Activated naive CD8-positive, alpha-beta T cell treated with anti-CD3 and anti-CD28 coated beads for 36 hours (primary cell): Measurements from ENCODE around the gene RBMS3. TPM values are rescaled to one million over a fixed set of nuclear protein-coding genes. Genes with fewer than 3 reads are reported as not detected.
A peak's percentile ranks its signal among the peaks of the same experiment; 100 is the strongest.
"Not testable (repeated sequence)": the region's sequence is repeated elsewhere in the genome, so short reads cannot be mapped to it uniquely, and the experiment has no call there.

Experiments
- DNase-seq: peaks from one replicate; pipeline ENCODE4 v3.0.0; 2021
- H3K27ac Mint-ChIP-seq: one replicate; pipeline ENCODE4 v1.8.0; 2022; ENCODE audit warnings: mild to moderate bottlenecking, moderate library complexity, mixed read lengths
- H3K27me3 Mint-ChIP-seq: one replicate; pipeline ENCODE4 v1.8.0; 2022; ENCODE audit warnings: mild to moderate bottlenecking, mixed read lengths
- H3K36me3 Mint-ChIP-seq: one replicate; pipeline ENCODE4 v1.8.0; 2021; ENCODE audit warnings: mild to moderate bottlenecking, mixed read lengths
- H3K4me1 Mint-ChIP-seq: one replicate; pipeline ENCODE4 v1.8.0; 2021; ENCODE audit warnings: mixed read lengths
- H3K4me3 Mint-ChIP-seq: one replicate; pipeline ENCODE4 v1.8.0; 2022; ENCODE audit warnings: mild to moderate bottlenecking, moderate library complexity, mixed read lengths
- H3K9me3 Mint-ChIP-seq: one replicate; pipeline ENCODE4 v1.8.0; 2022; ENCODE audit warnings: mixed read lengths
- total RNA-seq, 2 experiments: library from RNA; stranded (reverse); gene quantifications; one replicate each; pipeline ENCODE4 v1.2.3, GENCODE V29; 2021

Gene RBMS3
- total RNA-seq, 2 experiments from 2014 or later = 1.6 TPM

DNA sequence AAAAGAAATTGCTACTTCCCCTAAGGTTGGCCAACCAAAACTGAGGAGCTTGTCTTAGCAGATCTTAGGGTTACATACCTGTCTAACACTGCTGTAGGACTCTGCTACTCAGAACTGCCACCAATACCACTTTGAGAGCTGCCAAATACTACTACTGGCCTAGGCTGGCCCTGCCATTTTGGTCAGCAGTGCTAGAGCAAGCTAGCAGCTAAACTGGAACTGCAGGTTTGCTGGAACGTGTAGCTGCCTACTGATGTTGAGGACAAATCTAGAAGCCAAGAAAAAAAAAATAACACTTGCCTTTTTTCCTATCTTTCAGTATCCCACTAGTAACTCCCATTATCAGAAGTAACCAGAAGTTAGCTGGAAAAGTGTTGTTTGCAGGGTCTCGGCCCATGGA lies 387.4 kb downstream of the RBMS3 start:
- Mint-ChIP-seq H3K27me3 (peaks cover 4% of the 10 kb centered on the region), H3K4me1 (no peaks in the 10 kb centered on the region), H3K9me3 (peaks cover 2% of the 10 kb centered on the region), H3K36me3 (no peaks in the 10 kb centered on the region), H3K4me3 (no peak overlapping the region), H3K27ac (no peak overlapping the region)
- no peak for DNase-seq

DNA sequence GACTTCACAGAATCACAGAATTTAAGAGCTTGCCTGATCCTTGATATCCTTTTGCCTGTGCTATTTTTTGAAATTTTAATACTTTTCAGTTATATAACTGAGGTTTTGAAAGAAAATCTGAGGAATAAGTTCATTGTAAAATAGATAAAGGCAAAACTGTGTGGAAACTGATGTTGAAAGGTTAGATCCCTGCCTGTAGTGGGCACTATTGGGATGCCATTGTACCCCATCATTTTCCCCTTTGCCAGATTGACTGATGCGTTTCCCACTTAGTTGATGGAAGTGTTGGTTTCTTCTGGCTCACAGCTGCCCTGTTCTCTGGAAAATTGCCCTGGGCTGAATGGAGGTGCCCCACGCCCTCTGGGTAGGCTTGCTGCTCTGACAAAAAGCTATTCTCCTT lies 387.9 kb downstream of the RBMS3 start:
- H3K4me3 Mint-ChIP-seq = no peak overlapping the region
- H3K27ac Mint-ChIP-seq = no peak overlapping the region
- DNase-seq = no peak
- peaks cover 4% of the 10 kb centered on the region for H3K27me3 Mint-ChIP-seq
- no peaks in the 10 kb centered on the region for H3K4me1 Mint-ChIP-seq
- no peaks in the 10 kb centered on the region for H3K36me3 Mint-ChIP-seq
- H3K9me3 Mint-ChIP-seq = peaks cover 2% of the 10 kb centered on the region

DNA sequence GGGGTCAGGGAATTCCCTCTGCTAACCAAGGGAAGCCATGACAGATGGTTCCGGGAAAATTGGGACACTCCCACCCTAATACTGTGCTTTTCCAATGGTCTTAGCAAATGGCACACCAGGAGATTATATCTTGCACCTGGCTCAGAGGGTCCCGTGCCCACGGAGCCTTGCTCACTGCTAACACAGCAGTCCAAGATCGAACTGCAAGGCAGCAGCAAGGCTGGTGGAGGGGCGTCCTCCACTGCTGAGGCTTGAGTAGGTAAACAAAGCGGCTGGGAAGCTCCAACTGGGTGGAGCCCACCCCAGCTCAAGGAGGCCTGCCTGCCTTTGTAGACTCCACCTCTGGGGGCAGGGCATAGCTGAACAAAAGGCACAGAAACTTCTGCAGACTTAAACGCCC lies 389.6 kb downstream of the RBMS3 start:
- not testable (repeated sequence) for H3K27me3 Mint-ChIP-seq, H3K4me3 Mint-ChIP-seq, DNase-seq, H3K36me3 Mint-ChIP-seq, H3K27ac Mint-ChIP-seq, H3K4me1 Mint-ChIP-seq
- peaks cover 11% of the 10 kb centered on the region for H3K9me3 Mint-ChIP-seq

DNA sequence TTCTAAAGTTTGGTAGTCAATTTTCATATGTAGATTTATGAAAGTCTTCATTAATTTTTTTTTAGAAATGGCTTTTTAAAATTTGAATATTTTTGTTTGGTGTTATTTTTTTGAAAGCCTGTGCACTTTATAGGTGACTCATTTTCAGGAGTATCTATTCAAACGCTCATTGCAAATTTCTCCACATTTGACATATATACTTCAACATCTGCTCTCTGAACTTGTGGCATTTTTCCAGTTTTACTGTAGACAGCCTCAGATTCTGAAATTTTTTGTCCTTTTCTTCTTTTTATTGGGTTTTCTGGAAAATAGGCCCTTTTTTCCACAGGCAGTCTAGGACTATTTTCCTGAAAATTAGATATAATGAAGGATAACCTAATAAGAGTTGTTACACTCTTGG lies 396.6 kb downstream of the RBMS3 start:
- H3K4me3 Mint-ChIP-seq = no peak overlapping the region
- H3K27me3 Mint-ChIP-seq = no peaks in the 10 kb centered on the region
- peaks cover 14% of the 10 kb centered on the region for H3K9me3 Mint-ChIP-seq
- H3K4me1 Mint-ChIP-seq = no peaks in the 10 kb centered on the region
- no peak overlapping the region for H3K27ac Mint-ChIP-seq
- no peak for DNase-seq
- no peaks in the 10 kb centered on the region for H3K36me3 Mint-ChIP-seq

DNA sequence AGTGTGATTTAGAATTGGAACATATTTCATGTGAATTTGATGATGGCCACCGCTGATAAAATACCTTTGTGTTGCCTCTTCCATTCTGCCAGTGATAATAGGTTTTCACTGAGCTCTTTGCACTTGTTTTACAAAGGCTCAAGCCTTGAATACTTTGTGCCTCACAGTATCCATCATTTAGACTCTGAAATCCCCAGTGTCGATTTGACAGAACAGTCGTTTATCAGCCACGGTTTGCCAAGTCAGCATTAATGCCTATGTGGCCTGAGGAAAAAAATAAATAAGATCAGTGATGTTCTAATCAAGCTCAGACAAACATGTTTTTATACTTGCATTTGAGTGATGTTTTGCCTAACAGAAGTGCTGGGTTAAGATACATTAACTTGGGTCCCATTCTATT lies 399.1 kb downstream of the RBMS3 start:
- Mint-ChIP-seq H3K4me1 (no peaks in the 10 kb centered on the region), H3K4me3 (no peak overlapping the region), H3K36me3 (no peaks in the 10 kb centered on the region), H3K27me3 (no peaks in the 10 kb centered on the region), H3K9me3 (peaks cover 6% of the 10 kb centered on the region), H3K27ac (no peak overlapping the region)
- DNase-seq = no peak

DNA sequence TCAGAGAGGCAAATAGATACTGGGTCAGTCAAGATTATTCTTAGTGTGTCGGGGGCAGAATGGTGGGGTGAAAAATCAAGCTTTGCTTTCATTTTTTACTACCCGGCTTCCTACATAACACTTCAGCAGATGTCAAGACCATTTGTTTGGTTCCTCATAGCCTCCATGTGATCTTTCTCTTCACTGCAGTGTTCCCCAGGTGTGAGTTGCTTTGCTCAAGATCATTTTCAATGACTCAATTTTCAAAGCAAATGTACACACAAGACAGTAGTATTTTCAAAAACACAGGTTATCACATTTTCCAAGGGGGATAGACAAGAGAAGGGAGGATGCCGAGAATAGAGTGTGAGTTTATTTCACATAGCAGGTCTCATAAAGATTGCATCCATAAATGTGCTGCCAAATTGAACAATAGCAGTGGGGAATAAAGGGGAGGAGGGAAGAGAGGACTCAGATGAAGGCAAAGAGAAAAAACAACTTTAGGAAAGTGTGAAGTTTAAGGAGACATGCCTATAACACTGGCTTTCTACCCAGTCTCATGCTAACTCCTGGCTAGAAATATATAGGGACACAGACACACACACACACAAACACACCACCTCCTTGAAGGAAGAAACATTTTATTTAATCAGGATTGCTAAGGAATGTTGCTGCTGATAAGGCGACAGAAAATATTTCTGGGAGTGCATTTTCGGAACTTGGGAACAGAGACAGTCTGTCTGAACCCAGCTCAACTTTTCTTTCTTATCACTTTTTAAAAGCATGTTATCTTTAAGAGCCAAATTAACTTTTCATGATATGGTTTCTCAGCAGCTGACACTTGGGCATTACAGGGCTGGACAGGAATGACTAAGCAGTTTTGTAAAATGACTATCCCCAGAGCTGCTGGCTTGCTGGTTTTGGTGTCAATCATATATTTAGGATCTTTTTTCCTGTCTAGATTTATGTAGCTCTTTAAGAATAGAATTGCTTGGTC lies 402.4 kb downstream of the RBMS3 start:
- Mint-ChIP-seq H3K36me3 (no peaks in the 10 kb centered on the region), H3K27me3 (peaks cover 6% of the 10 kb centered on the region), H3K9me3 (peaks cover 3% of the 10 kb centered on the region), H3K4me3 (no peak overlapping the region), H3K27ac (no peak overlapping the region), H3K4me1 (peaks cover 16% of the 10 kb centered on the region)
- DNase-seq = no peak

DNA sequence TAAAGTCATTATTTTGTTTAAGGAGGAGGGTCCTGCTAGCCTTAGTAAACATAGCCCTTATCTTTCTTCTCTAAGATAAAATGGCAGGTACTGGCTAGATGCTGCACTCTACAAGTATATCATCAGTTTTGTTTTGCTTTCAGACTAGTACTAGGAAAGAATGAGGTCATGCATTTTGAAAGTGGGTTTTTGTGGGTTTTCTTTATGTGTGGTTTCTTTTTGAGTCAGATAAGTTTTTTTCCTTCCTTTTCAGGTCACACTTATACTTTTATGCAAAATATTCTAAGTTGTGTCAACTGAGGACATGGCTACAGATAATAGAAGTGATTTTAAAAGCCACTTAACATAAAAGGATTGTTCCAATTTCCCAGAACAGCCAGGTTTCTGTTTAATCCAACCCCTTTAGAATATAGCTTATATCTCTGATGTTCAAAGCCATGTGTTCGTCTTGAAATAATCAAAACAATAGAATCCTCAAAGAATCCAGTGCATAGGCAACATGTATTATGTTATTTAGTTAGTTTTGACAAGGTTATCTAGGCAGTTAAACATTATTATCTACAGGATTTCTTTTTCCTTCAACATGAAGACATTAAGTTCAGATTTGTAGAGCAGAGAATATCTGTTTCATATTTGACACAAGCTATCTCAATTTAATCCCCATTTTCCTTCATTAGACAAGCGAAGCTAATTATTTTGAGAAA lies 406.2 kb downstream of the RBMS3 start:
- Mint-ChIP-seq H3K27me3 (peaks cover 8% of the 10 kb centered on the region), H3K4me1 (peaks cover 16% of the 10 kb centered on the region), H3K9me3 (peaks cover 3% of the 10 kb centered on the region), H3K27ac (peak overlapping the region; percentile 62), H3K4me3 (no peak overlapping the region), H3K36me3 (no peaks in the 10 kb centered on the region)
- no peak for DNase-seq

DNA sequence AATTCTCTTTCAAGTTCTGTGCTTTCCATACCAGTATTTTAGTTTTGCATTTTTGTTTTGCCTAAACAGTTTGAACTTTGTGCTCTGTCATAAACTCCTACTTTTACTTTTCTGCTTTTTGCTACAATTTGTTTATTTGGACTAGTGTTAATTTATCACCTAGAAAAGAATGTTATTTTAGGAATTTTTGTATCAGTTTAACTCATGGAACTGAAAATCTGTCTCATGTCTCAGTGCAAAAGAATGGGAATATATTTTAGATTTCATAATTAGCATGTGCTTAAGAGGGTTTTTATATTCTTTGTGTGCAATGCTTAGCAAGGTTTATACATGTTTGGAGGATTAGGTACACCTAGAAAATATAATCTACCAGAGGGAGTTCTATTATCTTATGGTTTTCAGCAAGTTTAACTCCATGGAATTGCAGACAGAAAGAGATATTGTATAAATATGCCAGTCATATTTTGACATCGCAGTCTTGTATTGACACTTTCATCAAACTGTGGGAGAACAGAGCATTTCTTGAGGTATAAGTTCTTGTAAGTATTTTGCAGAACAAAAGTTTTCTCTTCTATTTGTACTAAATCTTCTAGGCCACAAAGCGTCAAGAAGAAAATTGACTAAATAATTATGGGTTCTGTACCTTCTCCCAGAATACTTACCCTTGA lies 409.9 kb downstream of the RBMS3 start:
- Mint-ChIP-seq H3K27me3 (peaks cover 10% of the 10 kb centered on the region), H3K9me3 (no peaks in the 10 kb centered on the region), H3K36me3 (no peaks in the 10 kb centered on the region), H3K27ac (no peak overlapping the region), H3K4me1 (peaks cover 16% of the 10 kb centered on the region), H3K4me3 (no peak overlapping the region)
- DNase-seq = no peak

DNA sequence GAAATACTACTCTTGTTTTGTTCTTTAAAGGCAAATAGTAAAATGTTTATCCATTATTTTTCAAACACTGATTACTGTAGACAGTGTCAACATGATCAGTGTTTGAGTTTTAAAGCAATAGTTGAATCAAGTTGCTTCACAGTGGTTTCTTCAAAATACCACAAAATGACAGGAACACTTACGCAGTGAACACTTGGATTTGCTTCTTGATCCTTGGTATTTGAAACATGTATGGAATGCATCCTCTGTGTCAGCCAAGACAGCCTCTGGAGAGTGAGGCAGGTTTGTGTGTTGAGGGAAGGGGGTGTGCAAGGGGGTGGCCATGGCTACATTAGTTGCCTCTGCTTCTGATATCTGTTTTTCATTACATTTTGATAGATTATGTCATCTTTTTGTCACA lies 413.0 kb downstream of the RBMS3 start:
- DNase-seq = no peak
- Mint-ChIP-seq H3K36me3 (no peaks in the 10 kb centered on the region), H3K27ac (no peak overlapping the region), H3K9me3 (no peaks in the 10 kb centered on the region), H3K4me1 (no peaks in the 10 kb centered on the region), H3K4me3 (no peak overlapping the region), H3K27me3 (peaks cover 7% of the 10 kb centered on the region)

DNA sequence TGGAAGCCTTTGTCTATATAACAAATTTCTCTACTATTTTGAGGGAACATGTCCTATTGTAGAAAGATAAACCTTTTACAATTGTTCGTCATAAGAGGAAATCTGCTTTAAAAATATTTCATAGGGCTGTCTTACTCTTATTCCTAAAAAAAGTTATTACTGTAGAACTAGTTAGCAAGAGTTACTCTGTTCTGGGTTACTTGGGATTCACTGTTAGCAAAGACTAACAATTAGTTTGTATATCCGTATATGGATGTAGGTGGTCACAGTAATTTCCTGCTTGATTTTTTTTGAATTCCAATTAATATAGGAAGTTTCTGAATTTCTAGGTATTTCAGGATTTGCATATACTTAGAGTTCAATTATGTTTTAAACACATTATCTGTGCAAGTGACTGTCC lies 413.5 kb downstream of the RBMS3 start:
- Mint-ChIP-seq H3K9me3 (no peaks in the 10 kb centered on the region), H3K27me3 (peaks cover 7% of the 10 kb centered on the region), H3K36me3 (no peaks in the 10 kb centered on the region), H3K27ac (no peak overlapping the region), H3K4me3 (no peak overlapping the region), H3K4me1 (no peaks in the 10 kb centered on the region)
- DNase-seq = no peak

DNA sequence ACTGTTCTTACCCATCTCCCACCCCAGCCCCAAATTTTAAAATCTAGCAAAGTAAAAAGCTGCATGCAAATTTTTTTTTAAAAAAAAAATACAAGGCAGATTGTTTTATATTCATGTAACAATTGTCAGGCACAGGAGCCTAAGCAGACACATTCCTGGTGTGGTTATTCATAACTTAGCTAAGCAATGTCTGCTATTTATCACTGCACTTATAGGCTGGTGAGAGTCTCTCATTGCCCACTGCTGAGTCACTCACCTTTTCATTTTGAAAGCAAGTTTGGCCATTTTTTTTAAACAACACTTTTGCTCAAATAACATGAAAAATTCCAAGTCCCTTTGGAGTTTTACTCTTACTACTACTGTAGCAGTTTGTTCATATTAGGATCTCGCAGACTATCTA lies 413.9 kb downstream of the RBMS3 start:
- Mint-ChIP-seq H3K36me3 (no peaks in the 10 kb centered on the region), H3K27ac (no peak overlapping the region), H3K4me1 (no peaks in the 10 kb centered on the region), H3K4me3 (no peak overlapping the region), H3K9me3 (no peaks in the 10 kb centered on the region), H3K27me3 (peaks cover 7% of the 10 kb centered on the region)
- DNase-seq = no peak

DNA sequence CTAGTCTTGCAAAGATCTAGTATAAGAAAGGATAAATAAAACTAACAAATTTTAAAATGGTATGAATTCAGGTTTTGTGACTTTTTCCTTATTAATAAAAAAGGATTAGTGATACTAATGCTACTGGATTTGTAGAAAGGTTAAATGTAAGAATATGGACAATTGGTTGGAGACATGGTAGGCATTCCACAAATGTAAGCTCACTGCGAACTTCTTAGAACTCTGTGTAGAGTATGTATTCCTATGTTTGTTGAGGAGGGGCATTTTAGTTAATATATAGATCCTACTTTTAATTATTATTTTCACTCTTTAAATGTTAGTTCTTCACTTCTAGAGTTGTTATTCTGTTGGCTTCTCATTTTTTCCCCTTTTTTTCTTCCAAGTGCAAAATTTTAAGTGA lies 414.3 kb downstream of the RBMS3 start:
- no peak overlapping the region for H3K4me3 Mint-ChIP-seq
- no peaks in the 10 kb centered on the region for H3K36me3 Mint-ChIP-seq
- no peak overlapping the region for H3K27ac Mint-ChIP-seq
- no peaks in the 10 kb centered on the region for H3K4me1 Mint-ChIP-seq
- H3K9me3 Mint-ChIP-seq = no peaks in the 10 kb centered on the region
- no peak for DNase-seq
- H3K27me3 Mint-ChIP-seq = peaks cover 5% of the 10 kb centered on the region

DNA sequence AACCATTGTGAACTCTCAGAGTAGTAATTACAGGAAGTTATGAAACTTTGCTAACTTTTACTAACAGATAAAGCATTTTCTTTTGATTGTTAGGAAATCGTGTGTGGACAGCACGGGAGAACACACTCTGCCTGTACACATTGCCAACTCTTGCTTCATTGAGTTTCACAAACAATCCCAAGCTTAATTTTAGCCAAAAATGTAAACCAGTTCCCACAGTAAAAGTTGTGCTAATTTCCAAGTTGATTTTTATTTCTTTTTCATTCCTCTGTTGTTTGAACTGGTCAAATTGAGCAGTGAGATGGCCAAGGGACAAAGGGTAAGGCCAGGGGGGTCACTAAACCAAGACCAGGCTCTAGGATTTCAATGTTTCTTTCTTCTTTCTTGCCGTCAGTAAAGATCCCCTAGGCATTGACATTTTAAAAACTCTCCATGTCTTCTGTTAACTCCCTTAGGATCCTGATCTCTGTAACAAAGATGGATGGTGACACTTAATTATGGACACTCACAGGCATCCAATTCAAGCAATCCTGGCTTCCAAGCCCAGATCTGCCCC lies 414.9 kb downstream of the RBMS3 start:
- DNase-seq = no peak
- no peak overlapping the region for H3K4me3 Mint-ChIP-seq
- H3K9me3 Mint-ChIP-seq = no peaks in the 10 kb centered on the region
- no peaks in the 10 kb centered on the region for H3K36me3 Mint-ChIP-seq
- H3K27ac Mint-ChIP-seq = no peak overlapping the region
- peaks cover 5% of the 10 kb centered on the region for H3K27me3 Mint-ChIP-seq
- H3K4me1 Mint-ChIP-seq = no peaks in the 10 kb centered on the region

DNA sequence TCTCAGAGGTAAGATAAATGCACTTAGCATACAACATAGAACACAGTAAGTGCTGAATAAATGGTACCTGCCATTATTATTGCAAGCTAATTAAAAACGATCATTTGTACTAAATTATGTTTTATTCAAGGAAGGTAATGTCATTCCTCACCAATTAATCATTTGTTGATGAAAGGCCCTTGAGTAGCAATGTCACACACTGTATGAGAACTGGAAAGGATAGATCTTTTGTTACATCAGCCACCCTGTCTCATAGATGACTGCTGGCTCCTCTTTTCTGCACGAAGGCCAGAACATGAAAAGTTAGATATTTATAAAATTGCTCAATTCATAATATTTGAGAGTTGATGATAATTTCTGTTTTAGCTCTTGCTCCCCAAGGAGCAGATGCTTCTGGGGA lies 415.4 kb downstream of the RBMS3 start:
- H3K4me3 Mint-ChIP-seq = no peak overlapping the region
- no peak for DNase-seq
- no peaks in the 10 kb centered on the region for H3K36me3 Mint-ChIP-seq
- no peaks in the 10 kb centered on the region for H3K9me3 Mint-ChIP-seq
- no peaks in the 10 kb centered on the region for H3K4me1 Mint-ChIP-seq
- no peak overlapping the region for H3K27ac Mint-ChIP-seq
- peaks cover 5% of the 10 kb centered on the region for H3K27me3 Mint-ChIP-seq

DNA sequence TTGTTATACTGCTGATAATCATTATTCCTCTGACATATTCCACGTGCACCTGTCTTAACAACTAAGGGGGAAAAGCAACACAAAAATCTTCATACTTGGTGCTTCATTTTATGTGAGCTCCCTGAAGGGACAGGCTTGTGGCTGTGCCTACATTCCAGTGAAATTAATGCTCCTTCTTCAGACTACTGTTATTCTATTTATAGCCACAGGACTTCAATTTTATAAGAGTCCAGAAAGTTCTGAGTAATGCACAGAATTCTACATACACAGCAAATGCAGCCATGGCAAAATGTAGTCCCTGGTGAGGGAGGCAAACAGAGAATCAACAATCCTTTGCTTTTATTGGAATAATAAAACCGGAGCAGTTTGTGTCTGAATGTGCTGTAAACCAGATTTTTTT lies 417.1 kb downstream of the RBMS3 start:
- no peaks in the 10 kb centered on the region for H3K36me3 Mint-ChIP-seq
- no peak overlapping the region for H3K27ac Mint-ChIP-seq
- H3K4me1 Mint-ChIP-seq = no peaks in the 10 kb centered on the region
- no peak overlapping the region for H3K4me3 Mint-ChIP-seq
- DNase-seq = no peak
- H3K27me3 Mint-ChIP-seq = peaks cover 5% of the 10 kb centered on the region
- no peaks in the 10 kb centered on the region for H3K9me3 Mint-ChIP-seq
